GM19023 (cell line): ENCODE data around the gene ENOSF1.
A peak's percentile ranks its signal among the peaks of the same experiment; 100 is the strongest.
"Not testable (repeated sequence)": the region's sequence is repeated elsewhere in the genome, so short reads cannot be mapped to it uniquely, and the experiment has no call there.

Experiments used
- ATAC-seq: cut with Tn5 transposase; IDR thresholded peaks from one replicate; pipeline ENCODE4 v1.9.1; 2021; ENCODE audit warnings: mild to moderate bottlenecking, moderate library complexity; ENCODE audit not compliant: unreplicated experiment

The ENOSF1 gene

DNA sequence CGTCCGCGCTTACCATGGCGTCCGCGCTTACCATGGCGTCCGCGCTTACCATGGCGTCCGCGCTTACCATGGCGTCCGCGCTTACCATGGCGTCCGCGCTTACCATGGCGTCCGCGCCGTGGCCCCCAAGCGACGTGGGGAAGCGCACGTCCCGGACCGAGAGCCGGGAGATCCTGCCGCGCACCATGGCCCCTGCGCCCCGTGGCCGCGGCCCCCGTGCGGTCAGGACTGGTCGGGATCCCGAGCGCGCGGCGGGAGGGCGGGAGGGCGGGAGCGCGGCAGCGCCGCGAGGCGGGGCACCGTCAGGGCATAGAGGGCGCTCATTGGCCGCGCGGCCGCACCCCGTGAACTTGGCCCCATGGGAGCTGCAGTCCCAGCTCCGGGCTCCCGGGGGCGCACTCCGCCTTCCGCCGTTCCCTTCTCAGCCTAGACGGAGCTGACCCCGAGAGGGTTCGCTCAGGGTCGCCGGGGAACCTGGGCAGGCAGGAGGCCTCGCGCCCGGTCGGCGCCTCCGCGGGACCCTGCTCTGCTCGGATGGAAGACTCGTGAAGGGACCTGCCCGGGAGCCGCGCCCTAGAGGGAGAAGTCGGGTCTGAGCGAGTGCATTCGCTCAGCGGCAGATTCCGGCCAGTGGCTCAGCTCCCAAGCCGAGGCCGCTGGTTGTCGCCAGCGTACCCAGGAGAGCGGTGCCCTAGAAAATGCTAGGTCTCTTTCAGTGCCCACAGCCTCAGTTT, at the start of gene ENOSF1:
ENOSF1 (minus strand) TSS at position 230 of the 734 bp plus-strand sequence; CDS start at position 187, 43 bp downstream.
- peak; percentile 90 for ATAC-seq

DNA sequence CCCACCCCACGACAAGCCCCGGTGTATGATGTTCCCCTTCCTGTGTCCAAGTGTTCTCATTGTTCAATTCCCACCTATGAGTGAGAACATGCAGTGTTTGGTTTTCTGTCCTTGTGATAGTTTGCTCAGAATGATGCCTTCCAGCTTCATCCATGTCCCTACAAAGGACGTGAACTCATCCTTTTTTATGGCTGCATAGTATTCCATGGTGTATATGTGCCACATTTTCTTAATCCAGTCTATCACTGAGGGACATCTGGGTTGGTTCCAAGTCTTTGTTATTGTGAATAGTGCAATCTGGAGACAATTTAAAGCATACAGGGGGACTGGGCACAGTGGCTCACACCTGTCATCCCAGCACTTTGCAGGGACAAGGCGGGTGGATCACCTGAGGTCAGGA, 47.4 kb upstream of the ENOSF1 start:
- not testable (repeated sequence) for ATAC-seq

DNA sequence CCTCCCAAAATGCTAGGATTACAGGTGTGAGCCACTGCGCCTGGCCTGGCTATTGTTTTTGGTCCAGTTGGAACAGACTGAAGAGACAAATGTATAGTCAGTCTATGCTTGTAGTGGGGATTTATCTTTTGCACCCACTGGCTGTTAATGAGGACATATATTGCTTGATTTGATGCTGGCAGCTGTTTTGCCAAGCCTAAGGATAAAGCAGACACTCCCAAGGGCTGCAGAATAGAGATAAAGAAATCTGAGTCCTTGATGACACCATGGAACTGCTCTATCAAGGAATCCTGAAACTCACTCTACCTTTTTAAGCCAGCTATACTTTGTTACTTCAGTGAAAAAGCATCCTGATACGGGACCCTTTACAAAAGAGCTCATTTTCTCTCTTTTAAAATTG, 43.1 kb upstream of the ENOSF1 start:
- ATAC-seq = no peak

- ATAC-seq = no peak
Observed at GRCh38 chr18:754656-755055, 42.2 kb upstream of the ENOSF1 start.

GRCh38 chr18:750456-750855, 38.0 kb upstream of the ENOSF1 start:
- ATAC-seq = no peak

- ATAC-seq = no peak
Observed at GRCh38 chr18:744832-745597, 32.6 kb upstream of the ENOSF1 start.

- ATAC-seq = peak; percentile 85
Observed at GRCh38 chr18:741931-742512, 29.6 kb upstream of the ENOSF1 start.

DNA sequence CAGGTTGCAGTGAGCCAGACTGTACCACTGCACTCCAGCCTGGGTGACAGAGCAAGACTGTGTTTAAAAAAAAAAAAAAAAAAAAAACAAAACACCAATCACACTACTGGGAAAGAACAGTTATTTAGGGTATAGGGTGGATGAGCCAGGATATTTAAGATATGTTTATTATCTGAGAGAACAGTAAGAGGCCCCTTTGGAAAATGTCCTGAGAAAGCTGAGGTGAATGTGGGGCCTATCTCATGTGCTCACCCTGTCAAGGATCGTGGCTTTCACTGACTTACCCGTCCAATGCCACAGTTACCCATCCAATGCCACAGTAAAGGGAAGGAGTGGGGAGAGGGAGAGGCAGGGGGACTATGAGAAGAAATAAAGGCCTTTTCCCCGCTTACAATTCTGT, 19.9 kb upstream of the ENOSF1 start:
- ATAC-seq = no peak

GRCh38 chr18:731185-731584, 18.8 kb upstream of the ENOSF1 start:
- ATAC-seq = no peak

DNA sequence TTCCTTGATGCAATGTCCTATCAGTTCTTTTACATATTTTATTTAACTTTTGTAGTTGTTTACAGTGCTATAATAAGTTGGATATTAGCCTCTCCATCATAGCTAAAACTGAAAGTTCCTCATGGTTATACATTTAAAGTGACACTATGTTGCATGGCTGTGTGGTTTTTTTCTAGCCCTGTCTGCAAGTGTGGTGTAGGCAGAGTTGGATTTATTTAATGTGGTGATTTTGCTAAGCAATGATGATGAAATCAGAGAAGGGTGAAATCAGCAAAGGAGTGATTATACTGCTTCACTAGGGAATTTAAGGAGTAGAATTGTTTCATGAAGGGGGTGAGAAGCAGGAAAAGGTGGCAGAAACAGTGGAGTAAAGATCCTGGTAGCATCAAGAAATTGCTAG, 18.3 kb upstream of the ENOSF1 start:
- ATAC-seq = no peak

GRCh38 chr18:730120-730519, 17.7 kb upstream of the ENOSF1 start:
- not testable (repeated sequence) for ATAC-seq

GRCh38 chr18:725646-726045, 13.2 kb upstream of the ENOSF1 start:
- ATAC-seq = no peak

- no peak for ATAC-seq
Observed at GRCh38 chr18:723541-724080, 11.2 kb upstream of the ENOSF1 start.

DNA sequence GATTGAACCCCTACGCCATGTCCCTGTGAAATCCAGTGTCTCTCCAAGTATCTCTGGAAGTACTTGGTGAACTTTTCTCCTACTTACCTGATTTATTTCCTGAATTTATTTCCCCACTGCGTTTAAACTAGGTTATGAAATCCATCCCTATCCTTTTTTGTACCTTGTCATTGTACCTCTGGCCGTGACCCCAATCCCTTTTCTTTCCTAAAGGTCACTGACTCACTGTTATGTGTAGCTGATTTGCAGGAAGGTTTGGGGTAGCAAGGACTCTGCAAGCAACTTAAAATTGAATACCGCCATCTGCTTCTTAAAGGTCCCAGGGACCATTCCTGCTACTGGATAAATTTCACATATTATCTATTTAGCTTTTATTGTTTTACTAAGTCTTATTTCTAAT, 4.6 kb upstream of the ENOSF1 start:
- ATAC-seq = no peak

DNA sequence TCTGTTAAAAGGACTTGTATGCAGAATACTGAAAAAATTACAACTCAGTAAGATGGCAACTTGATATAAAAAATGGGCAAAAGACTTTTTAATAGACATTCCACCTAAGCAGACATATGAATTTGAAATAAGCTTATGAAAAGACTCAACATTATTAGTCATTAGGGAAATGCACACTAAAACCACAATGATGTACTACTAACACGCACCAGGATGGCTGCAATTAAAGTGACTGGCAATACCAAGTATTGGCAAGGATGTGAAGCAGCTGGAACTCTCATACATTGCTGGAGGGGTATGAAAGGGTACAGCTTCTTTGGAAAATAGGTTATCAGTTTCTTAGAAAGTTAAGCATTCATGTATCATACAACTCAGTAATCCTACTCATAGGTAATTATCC, 3.2 kb upstream of the ENOSF1 start:
- no peak for ATAC-seq

DNA sequence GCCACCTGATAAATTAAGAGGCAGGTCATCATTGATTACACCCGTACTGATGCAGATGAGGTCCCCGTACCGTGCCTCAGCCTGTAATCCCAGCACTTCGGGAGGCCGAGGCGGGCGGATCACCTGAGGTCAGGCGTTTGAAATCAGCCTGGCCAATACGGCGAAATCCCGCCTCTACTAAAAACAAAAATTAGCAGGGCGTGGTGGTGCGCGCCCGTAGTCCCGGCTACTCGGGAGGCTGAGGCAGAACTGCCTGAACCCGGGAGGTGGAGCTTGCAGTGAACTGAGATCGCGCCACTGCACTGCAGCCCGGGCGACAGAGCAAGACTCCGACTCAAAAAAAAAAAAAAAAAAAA, 683 bp upstream of the ENOSF1 start:
- no peak for ATAC-seq

DNA sequence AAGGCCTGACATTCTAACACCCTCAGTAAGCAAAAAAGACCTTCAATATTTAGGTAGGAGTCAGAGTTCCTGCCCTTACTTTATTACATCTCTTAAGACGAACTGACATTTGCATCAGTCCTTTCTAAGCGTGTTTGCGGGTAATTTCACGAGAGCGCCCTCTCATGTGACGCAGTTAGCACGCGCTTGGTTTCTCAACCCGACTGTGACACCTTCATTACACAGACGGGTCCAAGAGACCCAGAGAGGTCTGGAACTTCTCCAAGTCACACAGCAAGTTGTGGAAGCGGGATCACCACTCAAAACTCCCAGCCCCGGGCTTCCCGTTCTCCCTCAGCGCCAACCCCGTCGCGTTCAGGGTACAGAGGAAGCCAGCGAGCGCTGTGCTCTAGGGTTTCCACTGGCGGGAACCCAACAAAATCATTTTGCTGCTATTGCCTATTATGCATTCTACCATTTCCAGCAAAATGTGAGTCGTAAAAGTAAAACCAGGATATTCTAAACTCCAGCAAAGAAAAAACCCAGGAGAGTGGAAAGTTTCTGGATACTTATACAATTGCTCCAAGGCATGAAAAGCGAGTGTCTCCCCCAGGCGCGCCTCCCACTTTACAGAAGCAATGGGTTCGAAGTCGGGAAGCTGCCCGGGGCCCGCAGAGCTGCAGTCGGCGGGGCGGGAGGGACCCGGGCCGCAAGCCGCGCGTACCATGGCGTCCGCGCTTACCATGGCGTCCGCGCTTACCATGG, 601 bp downstream of the ENOSF1 start:
- ATAC-seq = peak; percentile 57

GRCh38 chr18:711310-711656, 1.1 kb downstream of the ENOSF1 start:
- ATAC-seq = peak; percentile 7

- no peak for ATAC-seq
Observed at GRCh38 chr18:710418-711300, 1.8 kb downstream of the ENOSF1 start.

DNA sequence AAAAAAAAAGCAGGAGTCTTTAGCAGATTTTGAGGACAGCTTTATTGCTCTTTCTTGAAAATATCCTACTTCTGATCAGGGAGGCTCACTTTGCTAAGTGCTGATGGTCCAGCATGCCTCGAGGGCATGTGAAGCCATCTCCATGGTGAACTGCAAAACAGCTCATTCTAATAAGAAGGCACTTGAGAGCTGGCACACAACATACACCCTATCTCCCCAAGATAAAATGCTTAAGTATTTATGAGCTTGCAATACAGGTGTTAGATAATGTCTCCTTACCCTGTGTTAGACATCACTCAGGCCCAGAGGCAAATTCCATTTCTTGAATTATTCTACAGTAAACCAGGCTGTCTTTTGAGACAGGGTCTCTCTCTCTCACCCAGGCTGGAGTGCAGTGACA, 2.7 kb downstream of the ENOSF1 start:
- ATAC-seq = no peak
